WTC11 (cell line): ENCODE measurements around the gene DEPDC1B. TPM values are rescaled to one million over a fixed set of nuclear protein-coding genes. Genes with fewer than 3 reads are reported as not detected.

Source experiments
- ATAC-seq: fragments of 200-7000 bp; cut with Tn5 transposase; 2 replicates; pipeline ENCODE4 v1.10.0; 2021; ENCODE audit warnings: mild to moderate bottlenecking, moderate library complexity
- CTCF ChIA-PET: fragments of 300-600 bp; sonication (Branson Sonifier 250); formaldehyde crosslinking; loops from one replicate; lab custom pipeline; 2021; ENCODE audit warnings: antibody characterized with exemption; lab: Charles Lee
- POLR2A ChIA-PET: fragments of 350-600 bp; sonication (Branson Sonifier 250); formaldehyde crosslinking; loops from one replicate; lab custom pipeline; 2021; ENCODE audit warnings: antibody characterized with exemption; lab: Charles Lee
- DNase-seq: peaks from one replicate; pipeline ENCODE4 v3.0.0; 2021; ENCODE audit warnings: low spot score
- H3K27ac Mint-ChIP-seq: 2 replicates; pipeline ENCODE4 v1.8.0; 2021; ENCODE audit warnings: mixed read lengths
- H3K27me3 Mint-ChIP-seq: 2 replicates; pipeline ENCODE4 v1.8.0; 2021; ENCODE audit warnings: low read depth, mild to moderate bottlenecking, moderate library complexity, mixed read lengths
- H3K36me3 Mint-ChIP-seq: 2 replicates; pipeline ENCODE4 v1.8.0; 2021; ENCODE audit warnings: mixed read lengths
- H3K4me1 Mint-ChIP-seq: 2 replicates; pipeline ENCODE4 v1.8.0; 2022; ENCODE audit warnings: mixed read lengths
- H3K4me3 Mint-ChIP-seq: 2 replicates; pipeline ENCODE4 v1.8.0; 2021; ENCODE audit warnings: mild to moderate bottlenecking, moderate library complexity, mixed read lengths
- H3K9me3 Mint-ChIP-seq: 2 replicates; pipeline ENCODE4 v1.8.0; 2021; ENCODE audit warnings: mixed read lengths
- ATF2 ChIP-seq: sonication (generic); formaldehyde crosslinking; IDR thresholded peaks from 2 replicates; pipeline ENCODE4 v1.8.1; 2022; ENCODE audit warnings: low read depth, missing genetic modification reagents, borderline replicate concordance
- ATF6 ChIP-seq: sonication (generic); formaldehyde crosslinking; IDR thresholded peaks from 2 replicates; pipeline ENCODE4 v1.8.1; 2023; ENCODE audit warnings: mild to moderate bottlenecking, missing genetic modification reagents
- E2F5 ChIP-seq: sonication (generic); formaldehyde crosslinking; IDR thresholded peaks from 2 replicates; pipeline ENCODE4 v1.8.1; 2022; ENCODE audit warnings: mild to moderate bottlenecking, moderate library complexity, missing genetic modification reagents
- ELF4 ChIP-seq: sonication (generic); formaldehyde crosslinking; IDR thresholded peaks from 2 replicates; pipeline ENCODE4 v1.8.1; 2022; ENCODE audit warnings: low read depth, mild to moderate bottlenecking, moderate library complexity, missing genetic modification reagents
- FOXK1 ChIP-seq: sonication (generic); formaldehyde crosslinking; IDR thresholded peaks from 2 replicates; pipeline ENCODE4 v1.8.0; 2022; ENCODE audit warnings: mild to moderate bottlenecking, moderate library complexity, missing genetic modification reagents
- FOXP1 ChIP-seq: sonication (generic); formaldehyde crosslinking; IDR thresholded peaks from 2 replicates; pipeline ENCODE4 v1.8.0; 2022; ENCODE audit warnings: missing genetic modification reagents, mild to moderate bottlenecking, moderate library complexity, borderline replicate concordance
- JAZF1 ChIP-seq: fragments of 250-450 bp; sonication (Bioruptor Pico); IDR thresholded peaks from 2 replicates; pipeline ENCODE4 v1.9.0; 2021; ENCODE audit warnings: moderate library complexity, mild to moderate bottlenecking, inconsistent platforms
- JUN ChIP-seq: sonication (generic); formaldehyde crosslinking; IDR thresholded peaks from 2 replicates; pipeline ENCODE4 v1.8.0; 2023; ENCODE audit warnings: mild to moderate bottlenecking, missing genetic modification reagents
- MLX ChIP-seq: sonication (generic); formaldehyde crosslinking; IDR thresholded peaks from 2 replicates; pipeline ENCODE4 v1.8.1; 2023; ENCODE audit warnings: mild to moderate bottlenecking, missing genetic modification reagents, moderate library complexity
- PRDM15 ChIP-seq: sonication (generic); formaldehyde crosslinking; IDR thresholded peaks from 2 replicates; pipeline ENCODE4 v1.8.0; 2022; ENCODE audit warnings: missing genetic modification reagents
- SMAD3 ChIP-seq: sonication (generic); formaldehyde crosslinking; IDR thresholded peaks from 2 replicates; pipeline ENCODE4 v1.8.0; 2022; ENCODE audit warnings: missing genetic modification reagents, mild to moderate bottlenecking, borderline replicate concordance
- TEAD1 ChIP-seq: sonication (generic); formaldehyde crosslinking; IDR thresholded peaks from 2 replicates; pipeline ENCODE4 v1.8.0; 2022; ENCODE audit warnings: mild to moderate bottlenecking, missing genetic modification reagents
- TP53 ChIP-seq: sonication (generic); formaldehyde crosslinking; IDR thresholded peaks from 2 replicates; pipeline ENCODE4 v1.8.1; 2023; ENCODE audit warnings: mild to moderate bottlenecking, missing genetic modification reagents
- ZNF396 ChIP-seq: fragments of 250-450 bp; sonication (Bioruptor Pico); IDR thresholded peaks from 2 replicates; pipeline ENCODE4 v1.8.0; 2021; ENCODE audit warnings: mild to moderate bottlenecking, moderate library complexity, borderline replicate concordance
- total RNA-seq: library from RNA; stranded (reverse); gene quantifications from 3 replicates; pipeline ENCODE4 v1.2.3, GENCODE V29; 2021

The DEPDC1B gene
- total RNA-seq, 1 experiment from 2014 or later = 55.1 TPM

- TF ChIP-seq ZNF396 (CRISPR knock-in tag) (no peak), ELF4 (CRISPR knock-in tag) (no peak), MLX (CRISPR knock-in tag) (no peak), FOXP1 (CRISPR knock-in tag) (no peak)
- TF ChIP-seq, all 79 proteins: peak for 0
These were observed 10.4 kb upstream of the DEPDC1B start (continued) for GRCh38 chr5:60710362-60710761.

GRCh38 chr5:60705144-60705543 lies 5.2 kb upstream of the DEPDC1B start:
- peaks cover 9% of the 10 kb centered on the region for H3K4me1 Mint-ChIP-seq
- H3K9me3 Mint-ChIP-seq = no peaks in the 10 kb centered on the region
- H3K4me3 Mint-ChIP-seq = no peak overlapping the region
- H3K36me3 Mint-ChIP-seq = no peaks in the 10 kb centered on the region
- no peaks in the 10 kb centered on the region for H3K27me3 Mint-ChIP-seq
- ChIA-PET CTCF (interaction anchor here (1.0 to 1.2 kb wide), 2 partner anchors 17 to 139 kb away, joined by 3 read pairs; partner anchors contain the start of gene ELOVL7), POLR2A (no interaction called here)
- H3K27ac Mint-ChIP-seq = no peak overlapping the region
- TF ChIP-seq E2F5 (CRISPR knock-in tag) (no peak), ATF6 (CRISPR knock-in tag) (no peak), JUN (CRISPR knock-in tag) (no peak), FOXK1 (CRISPR knock-in tag) (no peak), JAZF1 (no peak), TP53 (CRISPR knock-in tag) (no peak), ATF2 (CRISPR knock-in tag) (no peak), TEAD1 (CRISPR knock-in tag) (no peak)
- DNase-seq (no peak), ATAC-seq (no peak)

- ChIA-PET POLR2A (no interaction called here), CTCF (no interaction called here)
- Mint-ChIP-seq H3K9me3 (no peaks in the 10 kb centered on the region), H3K27ac (no peak overlapping the region), H3K27me3 (no peaks in the 10 kb centered on the region), H3K4me3 (no peak overlapping the region), H3K36me3 (no peaks in the 10 kb centered on the region), H3K4me1 (peaks cover 11% of the 10 kb centered on the region)
- TF ChIP-seq PRDM15 (CRISPR knock-in tag) (no peak), SMAD3 (CRISPR knock-in tag) (no peak)
- DNase-seq = no peak
- ATAC-seq = no peak
These were observed 4.0 kb upstream of the DEPDC1B start for GRCh38 chr5:60703944-60704343.
